HEK293 (cell line): ENCODE measurements around the gene POLA2.

Experiments used
- GLIS1 ChIP-seq: fragments of 450-650 bp; formaldehyde crosslinking; IDR thresholded peaks from 2 replicates; pipeline ENCODE4 v1.5.1; 2016; ENCODE audit warnings: missing biosample characterization, missing genetic modification characterization
- GLIS2 ChIP-seq: fragments of 450-650 bp; formaldehyde crosslinking; IDR thresholded peaks from 2 replicates; pipeline ENCODE4 v1.5.1; 2016; ENCODE audit warnings: missing biosample characterization, missing genetic modification characterization
- RBAK ChIP-seq: fragments of 450-650 bp; formaldehyde crosslinking; IDR thresholded peaks from 2 replicates; pipeline ENCODE4 v1.5.1; 2016; ENCODE audit warnings: missing biosample characterization, missing genetic modification characterization
- TCF7L2 ChIP-seq: IDR thresholded peaks from 2 replicates; pipeline ENCODE4 v1.6.1; 2011; ENCODE audit warnings: low read depth, mild to moderate bottlenecking, inconsistent platforms, low read length, moderate library complexity, borderline replicate concordance
- TRIM28 ChIP-seq: IDR thresholded peaks from 2 replicates; pipeline ENCODE4 v1.6.1; 2011; ENCODE audit warnings: low read length, control low read depth, borderline replicate concordance
- ZNF138 ChIP-seq: fragments of 450-650 bp; formaldehyde crosslinking; IDR thresholded peaks from 2 replicates; pipeline ENCODE4 v1.5.1; 2016; ENCODE audit warnings: missing biosample characterization, missing genetic modification characterization, borderline replicate concordance
- ZNF184 ChIP-seq: fragments of 450-650 bp; IDR thresholded peaks from 2 replicates; pipeline ENCODE4 v1.5.1; 2018; ENCODE audit warnings: missing biosample characterization, mild to moderate bottlenecking, missing genetic modification characterization
- ZNF223 ChIP-seq: fragments of 450-650 bp; formaldehyde crosslinking; IDR thresholded peaks from 2 replicates; pipeline ENCODE4 v1.5.1; 2016; ENCODE audit warnings: missing biosample characterization, missing genetic modification characterization
- ZNF514 ChIP-seq: fragments of 450-650 bp; formaldehyde crosslinking; IDR thresholded peaks from 2 replicates; pipeline ENCODE4 v1.5.1; 2016; ENCODE audit warnings: missing biosample characterization, missing genetic modification characterization
- ZNF555 ChIP-seq: fragments of 450-650 bp; formaldehyde crosslinking; conservative IDR thresholded peaks from 2 replicates; pipeline ENCODE4 v1.5.1; 2017; ENCODE audit warnings: missing biosample characterization, mild to moderate bottlenecking, missing genetic modification characterization, inconsistent platforms
- TF ChIP-seq, protein P1 (sequence below): fragments of 450-650 bp; formaldehyde crosslinking; IDR thresholded peaks from 2 replicates; pipeline ENCODE4 v1.5.1; 2016; ENCODE audit warnings: missing biosample characterization, missing genetic modification characterization
- TF ChIP-seq, protein P2 (sequence below): fragments of 450-650 bp; formaldehyde crosslinking; IDR thresholded peaks from 2 replicates; pipeline ENCODE4 v1.5.1; 2016; ENCODE audit warnings: missing biosample characterization, missing genetic modification characterization, borderline replicate concordance

DNA sequence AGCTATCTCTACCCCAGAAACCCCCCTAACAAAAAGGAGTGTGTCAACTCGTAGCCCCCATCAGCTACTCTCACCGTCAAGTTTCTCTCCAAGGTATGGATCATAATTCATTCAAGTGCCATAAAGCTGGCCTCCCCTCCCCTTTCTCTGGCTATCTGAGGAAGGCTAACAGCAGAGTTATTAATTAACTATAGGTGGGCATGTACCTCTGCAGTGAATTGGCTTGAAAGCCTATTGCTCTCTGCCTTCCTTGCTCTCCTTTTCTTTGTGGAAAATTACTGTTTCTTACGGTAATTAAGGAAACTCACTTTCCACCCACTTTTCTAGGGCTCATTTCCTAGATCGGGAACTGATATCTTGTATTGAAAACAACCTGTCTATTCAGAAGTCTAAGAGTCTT, 14.1 kb downstream of the POLA2 start:
- TF ChIP-seq, protein P1, sequence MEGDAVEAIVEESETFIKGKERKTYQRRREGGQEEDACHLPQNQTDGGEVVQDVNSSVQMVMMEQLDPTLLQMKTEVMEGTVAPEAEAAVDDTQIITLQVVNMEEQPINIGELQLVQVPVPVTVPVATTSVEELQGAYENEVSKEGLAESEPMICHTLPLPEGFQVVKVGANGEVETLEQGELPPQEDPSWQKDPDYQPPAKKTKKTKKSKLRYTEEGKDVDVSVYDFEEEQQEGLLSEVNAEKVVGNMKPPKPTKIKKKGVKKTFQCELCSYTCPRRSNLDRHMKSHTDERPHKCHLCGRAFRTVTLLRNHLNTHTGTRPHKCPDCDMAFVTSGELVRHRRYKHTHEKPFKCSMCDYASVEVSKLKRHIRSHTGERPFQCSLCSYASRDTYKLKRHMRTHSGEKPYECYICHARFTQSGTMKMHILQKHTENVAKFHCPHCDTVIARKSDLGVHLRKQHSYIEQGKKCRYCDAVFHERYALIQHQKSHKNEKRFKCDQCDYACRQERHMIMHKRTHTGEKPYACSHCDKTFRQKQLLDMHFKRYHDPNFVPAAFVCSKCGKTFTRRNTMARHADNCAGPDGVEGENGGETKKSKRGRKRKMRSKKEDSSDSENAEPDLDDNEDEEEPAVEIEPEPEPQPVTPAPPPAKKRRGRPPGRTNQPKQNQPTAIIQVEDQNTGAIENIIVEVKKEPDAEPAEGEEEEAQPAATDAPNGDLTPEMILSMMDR (tag by site-specific recombination) = no peak
- TF ChIP-seq ZNF138 (tag by site-specific recombination) = no peak
- no peak for TF ChIP-seq ZNF223
- no peak for TF ChIP-seq ZNF514 (tag by site-specific recombination)
- TF ChIP-seq GLIS1 (tag by site-specific recombination) = no peak
- TF ChIP-seq TRIM28 = no peak
- no peak for TF ChIP-seq GLIS2 (tag by site-specific recombination)
- TF ChIP-seq TCF7L2 = no peak
- no peak for TF ChIP-seq RBAK (tag by site-specific recombination)
- TF ChIP-seq, protein P2, sequence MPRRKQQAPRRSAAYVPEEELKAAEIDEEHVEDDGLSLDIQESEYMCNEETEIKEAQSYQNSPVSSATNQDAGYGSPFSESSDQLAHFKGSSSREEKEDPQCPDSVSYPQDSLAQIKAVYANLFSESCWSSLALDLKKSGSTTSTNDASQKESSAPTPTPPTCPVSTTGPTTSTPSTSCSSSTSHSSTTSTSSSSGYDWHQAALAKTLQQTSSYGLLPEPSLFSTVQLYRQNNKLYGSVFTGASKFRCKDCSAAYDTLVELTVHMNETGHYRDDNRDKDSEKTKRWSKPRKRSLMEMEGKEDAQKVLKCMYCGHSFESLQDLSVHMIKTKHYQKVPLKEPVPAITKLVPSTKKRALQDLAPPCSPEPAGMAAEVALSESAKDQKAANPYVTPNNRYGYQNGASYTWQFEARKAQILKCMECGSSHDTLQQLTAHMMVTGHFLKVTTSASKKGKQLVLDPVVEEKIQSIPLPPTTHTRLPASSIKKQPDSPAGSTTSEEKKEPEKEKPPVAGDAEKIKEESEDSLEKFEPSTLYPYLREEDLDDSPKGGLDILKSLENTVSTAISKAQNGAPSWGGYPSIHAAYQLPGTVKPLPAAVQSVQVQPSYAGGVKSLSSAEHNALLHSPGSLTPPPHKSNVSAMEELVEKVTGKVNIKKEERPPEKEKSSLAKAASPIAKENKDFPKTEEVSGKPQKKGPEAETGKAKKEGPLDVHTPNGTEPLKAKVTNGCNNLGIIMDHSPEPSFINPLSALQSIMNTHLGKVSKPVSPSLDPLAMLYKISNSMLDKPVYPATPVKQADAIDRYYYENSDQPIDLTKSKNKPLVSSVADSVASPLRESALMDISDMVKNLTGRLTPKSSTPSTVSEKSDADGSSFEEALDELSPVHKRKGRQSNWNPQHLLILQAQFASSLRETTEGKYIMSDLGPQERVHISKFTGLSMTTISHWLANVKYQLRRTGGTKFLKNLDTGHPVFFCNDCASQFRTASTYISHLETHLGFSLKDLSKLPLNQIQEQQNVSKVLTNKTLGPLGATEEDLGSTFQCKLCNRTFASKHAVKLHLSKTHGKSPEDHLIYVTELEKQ (tag by site-specific recombination) = no peak
- no peak for TF ChIP-seq ZNF184
- TF ChIP-seq ZNF555 = no peak
